Prostate gland (tissue), 2 donors: ENCODE measurements around the gene CHAC2.

Experiments
- CTCF ChIP-seq, 4 experiments: fragments of 200-600 bp in 2 of 4; fragments of 450-650 bp in 2 of 4; sonication (generic) in 2 of 4; IDR thresholded peaks; 1 replicate in 3 of 4; 2 replicates in 1 of 4; pipeline ENCODE4 v1.5.1; 2016 to 2019; ENCODE audit warnings: antibody characterized with exemption in 4 of 4, mild to moderate bottlenecking in 2 of 4, moderate library complexity in 2 of 4
- POLR2A ChIP-seq: fragments of 450-650 bp; IDR thresholded peaks from one replicate; pipeline ENCODE4 v1.6.1; 2016; ENCODE audit warnings: antibody characterized with exemption, mild to moderate bottlenecking
- POLR2AphosphoS5 ChIP-seq: sonication (generic); formaldehyde crosslinking; IDR thresholded peaks from one replicate; pipeline ENCODE4 v1.6.1; 2017; ENCODE audit warnings: antibody characterized with exemption

- TF ChIP-seq POLR2A = no peak
- no peak for TF ChIP-seq POLR2AphosphoS5
- no peak for TF ChIP-seq CTCF (IDR thresholded peaks at IDR 0.05)
These were observed 15.1 kb downstream of the CHAC2 start for GRCh38 chr2:53782676-53783075.
